ENCODE data around the gene EIF4A3. TPM values are rescaled to one million over a fixed set of nuclear protein-coding genes. Genes with fewer than 3 reads are reported as not detected.
A peak's percentile ranks its signal among the peaks of the same experiment; 100 is the strongest.

EIF4A3 gene
- total and polyA plus RNA-seq, 10 of the 15 experiments (the other 5 are each of a cell fraction or from before 2014, with no cell fraction given), result 53.3 to 225 (median 103) TPM

GRCh38 chr17:80101011-80101945 is 45.6 kb downstream of the EIF4A3 start, which contains the start of gene GAA (continued):
- TF ChIP-seq ZNF592 (IDR thresholded peaks at IDR 0.05) (peak; percentile 50; the same call in 1 of the 2 replicates), POLR2AphosphoS2 (IDR thresholded peaks at IDR 0.05; ENCODE audit: low read depth, low read length) (no peak), MAX (IDR thresholded peaks at IDR 0.05; ENCODE audit: low read depth, low read length) (peak; percentile 95), ZNF24 (IDR thresholded peaks at IDR 0.05) (peak; percentile 72; the same call in 1 of the 2 replicates), LARP7 (IDR thresholded peaks at IDR 0.05) (peak; percentile 92), MEF2B (IDR thresholded peaks at IDR 0.05; ENCODE audit: partially characterized antibody, poor library complexity, severe bottlenecking) (peak; percentile 20), HCFC1 (IDR thresholded peaks at IDR 0.05; ENCODE audit: low read length) (0 out of 2 replicates have a peak, but pooled peaks have one; percentile 13), EP300 (IDR thresholded peaks at IDR 0.05; ENCODE audit: borderline replicate concordance in 1 of 2, control insufficient read depth in 1 of 2, low read depth in 2 of 2, low read length in 2 of 2) (0 out of 4 replicates have a peak, but pooled peaks of 1 of the 2 experiments have one; percentile 9), FOS (IDR thresholded peaks at IDR 0.05; ENCODE audit: borderline replicate concordance, extremely low read depth, insufficient read length) (peak; percentile 28), TAF1 (IDR thresholded peaks at IDR 0.05; ENCODE audit: borderline replicate concordance, low read depth, low read length) (peak; percentile 56; the same call in 1 of the 2 replicates), IRF3 (IDR thresholded peaks at IDR 0.05) (peak; percentile 73; the same call in 1 of the 2 replicates), STAT1 (conservative IDR thresholded peaks at IDR 0.05) (0 out of 2 replicates have a peak, but pooled peaks have one; percentile 84), NBN (IDR thresholded peaks at IDR 0.05) (0 out of 2 replicates have a peak, but pooled peaks have one; percentile 31), PAX8 (IDR thresholded peaks at IDR 0.05) (no peak), ZBTB11 (CRISPR knock-in tag; IDR thresholded peaks at IDR 0.05) (peak; percentile 78), MXI1 (IDR thresholded peaks at IDR 0.05; ENCODE audit: low read depth, low read length) (peak; percentile 69), RAD21 (IDR thresholded peaks at IDR 0.05; ENCODE audit: insufficient read depth, low read depth, low read length) (0 out of 2 replicates have a peak, but pooled peaks have one; percentile 2), SREBF1 (IDR thresholded peaks at IDR 0.05; ENCODE audit: low read length) (no peak)
